Measurements from ENCODE around the gene CEACAM1. TPM values are rescaled to one million over a fixed set of nuclear protein-coding genes. Genes with fewer than 3 reads are reported as not detected.

The CEACAM1 gene
- total and polyA plus RNA-seq, 2 donors (not counting 1 experiment from before 2014, with no cell fraction given), result 0.03 TPM; not detected in 1

DNA sequence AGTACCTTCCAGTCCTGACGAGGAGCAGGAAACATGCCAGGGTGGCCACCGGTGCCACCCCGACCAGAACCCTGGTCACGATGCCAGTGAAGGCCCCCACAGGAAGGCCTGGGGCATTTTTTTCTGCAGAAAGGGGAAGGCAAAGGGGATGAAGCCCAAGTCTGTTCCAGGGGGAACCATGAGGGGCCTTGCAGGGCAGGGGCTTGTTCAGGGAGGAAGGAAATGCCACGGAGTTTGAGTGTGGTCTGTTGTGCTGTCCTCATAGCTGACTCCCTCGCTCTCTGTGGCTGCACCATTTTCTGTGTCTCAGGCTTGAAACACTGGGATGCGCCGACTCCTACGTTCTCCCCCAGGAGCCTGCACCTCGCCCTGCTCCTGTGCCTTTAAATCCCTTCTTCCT is 27.5 kb upstream of the CEACAM1 start:
- H3K79me2 ChIP-seq (ENCODE audit: control insufficient read depth, insufficient read depth, low read length), result no peaks in the 10 kb centered on the region
- H3K4me1 ChIP-seq (ENCODE audit: control insufficient read depth, extremely low read depth, insufficient read depth, low read length), result no peaks in the 10 kb centered on the region
- H2AFZ ChIP-seq (ENCODE audit: low read length), result no peak overlapping the region
- H3K36me3 ChIP-seq (ENCODE audit: control insufficient read depth, insufficient read depth, low read length), result no peaks in the 10 kb centered on the region
- TF ChIP-seq EZH2 (IDR thresholded peaks at IDR 0.05; ENCODE audit: low read length, missing control alignments), result no peak
- TF ChIP-seq, protein P1, sequence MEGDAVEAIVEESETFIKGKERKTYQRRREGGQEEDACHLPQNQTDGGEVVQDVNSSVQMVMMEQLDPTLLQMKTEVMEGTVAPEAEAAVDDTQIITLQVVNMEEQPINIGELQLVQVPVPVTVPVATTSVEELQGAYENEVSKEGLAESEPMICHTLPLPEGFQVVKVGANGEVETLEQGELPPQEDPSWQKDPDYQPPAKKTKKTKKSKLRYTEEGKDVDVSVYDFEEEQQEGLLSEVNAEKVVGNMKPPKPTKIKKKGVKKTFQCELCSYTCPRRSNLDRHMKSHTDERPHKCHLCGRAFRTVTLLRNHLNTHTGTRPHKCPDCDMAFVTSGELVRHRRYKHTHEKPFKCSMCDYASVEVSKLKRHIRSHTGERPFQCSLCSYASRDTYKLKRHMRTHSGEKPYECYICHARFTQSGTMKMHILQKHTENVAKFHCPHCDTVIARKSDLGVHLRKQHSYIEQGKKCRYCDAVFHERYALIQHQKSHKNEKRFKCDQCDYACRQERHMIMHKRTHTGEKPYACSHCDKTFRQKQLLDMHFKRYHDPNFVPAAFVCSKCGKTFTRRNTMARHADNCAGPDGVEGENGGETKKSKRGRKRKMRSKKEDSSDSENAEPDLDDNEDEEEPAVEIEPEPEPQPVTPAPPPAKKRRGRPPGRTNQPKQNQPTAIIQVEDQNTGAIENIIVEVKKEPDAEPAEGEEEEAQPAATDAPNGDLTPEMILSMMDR (conservative IDR thresholded peaks at IDR 0.05 in 1 of 2, IDR thresholded peaks at IDR 0.05 in 1 of 2; ENCODE audit: low read depth in 1 of 2, low read length in 2 of 2), result no peak
- H3K9ac ChIP-seq (ENCODE audit: insufficient read depth, low read length), result no peak overlapping the region
- H4K20me1 ChIP-seq (ENCODE audit: control insufficient read depth, extremely low read depth, insufficient read depth, low read length), result no peaks in the 10 kb centered on the region
- no peaks in the 10 kb centered on the region for H3K9me3 ChIP-seq (ENCODE audit: control insufficient read depth, insufficient read depth, low read depth, low read length)
- no peak for DNase-seq (ENCODE audit: low read depth in 2 of 2)
- H3K4me3 ChIP-seq (replicated peaks in 1 of 4; ENCODE audit: control extremely low read depth in 1 of 4, insufficient read depth in 1 of 4, low read depth in 3 of 4, low read length in 4 of 4), result no peak overlapping the region
- peaks cover 22% of the 10 kb centered on the region for H3K27me3 ChIP-seq (ENCODE audit: control insufficient read depth, insufficient read depth, low read length)
- H3K4me2 ChIP-seq (ENCODE audit: extremely low read depth, insufficient read depth, low read length), result no peak overlapping the region
- no peak overlapping the region for H3K27ac ChIP-seq (ENCODE audit: insufficient read depth, low read length)

- no peaks in the 10 kb centered on the region for H3K36me3 ChIP-seq (ENCODE audit: control insufficient read depth, insufficient read depth, low read length)
- no peaks in the 10 kb centered on the region for H4K20me1 ChIP-seq (ENCODE audit: control insufficient read depth, extremely low read depth, insufficient read depth, low read length)
- no peak overlapping the region for H3K9ac ChIP-seq (ENCODE audit: insufficient read depth, low read length)
- no peak overlapping the region for H3K4me3 ChIP-seq (replicated peaks in 1 of 4; ENCODE audit: control extremely low read depth in 1 of 4, insufficient read depth in 1 of 4, low read depth in 3 of 4, low read length in 4 of 4)
- no peaks in the 10 kb centered on the region for H3K79me2 ChIP-seq (ENCODE audit: control insufficient read depth, insufficient read depth, low read length)
- no peak for DNase-seq (ENCODE audit: low read depth in 2 of 2)
- H3K27me3 ChIP-seq (ENCODE audit: control insufficient read depth, insufficient read depth, low read length), result peaks cover 19% of the 10 kb centered on the region
- TF ChIP-seq, protein P1 (conservative IDR thresholded peaks at IDR 0.05 in 1 of 2, IDR thresholded peaks at IDR 0.05 in 1 of 2; ENCODE audit: low read depth in 1 of 2, low read length in 2 of 2), result no peak
- no peak for TF ChIP-seq EZH2 (IDR thresholded peaks at IDR 0.05; ENCODE audit: low read length, missing control alignments)
- no peaks in the 10 kb centered on the region for H3K9me3 ChIP-seq (ENCODE audit: control insufficient read depth, insufficient read depth, low read depth, low read length)
- H2AFZ ChIP-seq (ENCODE audit: low read length), result no peak overlapping the region
- no peaks in the 10 kb centered on the region for H3K4me1 ChIP-seq (ENCODE audit: control insufficient read depth, extremely low read depth, insufficient read depth, low read length)
- no peak overlapping the region for H3K4me2 ChIP-seq (ENCODE audit: extremely low read depth, insufficient read depth, low read length)
- no peak overlapping the region for H3K27ac ChIP-seq (ENCODE audit: insufficient read depth, low read length)
Measured at GRCh38 chr19:42555317-42555716, 27.0 kb upstream of the CEACAM1 start.

GRCh38 chr19:42554046-42554575 is 25.8 kb upstream of the CEACAM1 start:
- Histone ChIP-seq H3K36me3 (ENCODE audit: control insufficient read depth, insufficient read depth, low read length) (no peaks in the 10 kb centered on the region), H3K4me2 (ENCODE audit: extremely low read depth, insufficient read depth, low read length) (no peak overlapping the region), H3K27ac (ENCODE audit: insufficient read depth, low read length) (no peak overlapping the region), H3K4me3 (replicated peaks in 1 of 4; ENCODE audit: control extremely low read depth in 1 of 4, insufficient read depth in 1 of 4, low read depth in 3 of 4, low read length in 4 of 4) (no peak overlapping the region), H2AFZ (ENCODE audit: low read length) (no peak overlapping the region), H4K20me1 (ENCODE audit: control insufficient read depth, extremely low read depth, insufficient read depth, low read length) (no peaks in the 10 kb centered on the region), H3K4me1 (ENCODE audit: control insufficient read depth, extremely low read depth, insufficient read depth, low read length) (no peaks in the 10 kb centered on the region), H3K9me3 (ENCODE audit: control insufficient read depth, insufficient read depth, low read depth, low read length) (no peaks in the 10 kb centered on the region), H3K9ac (ENCODE audit: insufficient read depth, low read length) (no peak overlapping the region), H3K79me2 (ENCODE audit: control insufficient read depth, insufficient read depth, low read length) (no peaks in the 10 kb centered on the region), H3K27me3 (ENCODE audit: control insufficient read depth, insufficient read depth, low read length) (peaks cover 12% of the 10 kb centered on the region)
- TF ChIP-seq EZH2 (IDR thresholded peaks at IDR 0.05; ENCODE audit: low read length, missing control alignments), result no peak
- TF ChIP-seq, protein P1 (conservative IDR thresholded peaks at IDR 0.05 in 1 of 2, IDR thresholded peaks at IDR 0.05 in 1 of 2; ENCODE audit: low read depth in 1 of 2, low read length in 2 of 2), result no peak
- DNase-seq (ENCODE audit: low read depth in 2 of 2), result no peak

Measured in fibroblast of lung (primary cell).